CD4-positive, alpha-beta T cell treated with Interleukin-2 at 100 ng/mL for 4 hours (primary cell): ENCODE measurements around the gene RYR1.
"Not testable (repeated sequence)": the region's sequence is repeated elsewhere in the genome, so short reads cannot be mapped to it uniquely, and the experiment has no call there.

Source experiments
- DNase-seq: peaks from one replicate; pipeline ENCODE4 v3.0.0-alpha.2; 2020; ENCODE audit warnings: low spot score

Gene RYR1

GRCh38 chr19:38616265-38616664, 182.8 kb downstream of the RYR1 start:
- DNase-seq, result peak; percentile 6

GRCh38 chr19:38617283-38617763, 183.8 kb downstream of the RYR1 start:
- peak; percentile 13 for DNase-seq

- peak; percentile 63 for DNase-seq
These were observed 184.5 kb downstream of the RYR1 start, which contains the start of gene MAP4K1 for GRCh38 chr19:38617764-38618589. MAP4K1 (minus strand) TSS chr19:38617953; CDS start chr19:38617895, 58 bp downstream.

- DNase-seq, result peak; percentile 97
These were observed 185.3 kb downstream of the RYR1 start, which contains the start of gene EIF3K for GRCh38 chr19:38618590-38619360. EIF3K (plus strand) TSS chr19:38619188; CDS start chr19:38619269, 81 bp downstream.

- DNase-seq, result no peak
These were observed 186.1 kb downstream of the RYR1 start for GRCh38 chr19:38619361-38620174.

- no peak for DNase-seq
These were observed 191.3 kb downstream of the RYR1 start for GRCh38 chr19:38624822-38625221.

- DNase-seq, result no peak
These were observed 192.9 kb downstream of the RYR1 start for GRCh38 chr19:38626401-38626800.

GRCh38 chr19:38629568-38629967, 196.1 kb downstream of the RYR1 start:
- no peak for DNase-seq

GRCh38 chr19:38631301-38631700, 197.8 kb downstream of the RYR1 start:
- not testable (repeated sequence) for DNase-seq

GRCh38 chr19:38631811-38632475, 198.5 kb downstream of the RYR1 start:
- not testable (repeated sequence) for DNase-seq

GRCh38 chr19:38632476-38633213, 199.2 kb downstream of the RYR1 start:
- no peak for DNase-seq

- peak; percentile 78 for DNase-seq
These were observed 201.4 kb downstream of the RYR1 start for GRCh38 chr19:38634757-38635482.

GRCh38 chr19:38635483-38636399, 202.2 kb downstream of the RYR1 start:
- DNase-seq, result no peak
